GM13977 (cell line): ENCODE data around the gene SOCS6.

Experiments used
- DNase-seq: peaks from one replicate; pipeline ENCODE4 v3.0.0; 2012; ENCODE audit warnings: low spot score
- CTCF ChIP-seq: IDR thresholded peaks from 2 replicates; pipeline ENCODE4 v1.5.1; 2012; ENCODE audit warnings: mild to moderate bottlenecking, control low read depth; ENCODE audit not compliant: insufficient read depth; ENCODE audit errors: extremely low read depth, missing control alignments
- in situ Hi-C: fragments of 300-500 bp; cut with MboI; formaldehyde crosslinking; loops from one replicate; pipeline ENCODE4 v1.12.0; 2022; ENCODE audit warnings: low sequenced_read_pairs, low pct_unique_long_range_greater_than_20kb, mixed read lengths, inconsistent platforms; ENCODE audit not compliant: unreplicated experiment

SOCS6 gene

GRCh38 chr18:70308555-70309294, 19.9 kb downstream of the SOCS6 start:
- no peak for TF ChIP-seq CTCF
- in situ Hi-C loops = no loop called here
- no peak for DNase-seq

- TF ChIP-seq CTCF = no peak
- in situ Hi-C loops = no loop called here
- no peak for DNase-seq
These were observed 21.9 kb downstream of the SOCS6 start for GRCh38 chr18:70310560-70311320.

GRCh38 chr18:70311726-70312125, 22.9 kb downstream of the SOCS6 start:
- DNase-seq = no peak
- in situ Hi-C loops = no loop called here
- no peak for TF ChIP-seq CTCF

GRCh38 chr18:70313640-70314039, 24.8 kb downstream of the SOCS6 start:
- TF ChIP-seq CTCF = no peak
- DNase-seq = no peak
- in situ Hi-C loops = no loop called here

- no peak for DNase-seq
- in situ Hi-C loops = no loop called here
- no peak for TF ChIP-seq CTCF
These were observed 25.4 kb downstream of the SOCS6 start for GRCh38 chr18:70314151-70314782.

- DNase-seq = no peak
- in situ Hi-C loops = no loop called here
- no peak for TF ChIP-seq CTCF
These were observed 30.3 kb downstream of the SOCS6 start for GRCh38 chr18:70319187-70319586.
